GM21381 (cell line): ENCODE results near the gene OPN5.

Source experiments
- ATAC-seq: cut with Tn5 transposase; IDR thresholded peaks from one replicate; pipeline ENCODE4 v1.9.1; 2021; ENCODE audit warnings: mild to moderate bottlenecking, moderate library complexity; ENCODE audit not compliant: unreplicated experiment

Gene OPN5

GRCh38 chr6:47852727-47853126 lies 70.9 kb downstream of the OPN5 start:
- ATAC-seq, result no peak

DNA sequence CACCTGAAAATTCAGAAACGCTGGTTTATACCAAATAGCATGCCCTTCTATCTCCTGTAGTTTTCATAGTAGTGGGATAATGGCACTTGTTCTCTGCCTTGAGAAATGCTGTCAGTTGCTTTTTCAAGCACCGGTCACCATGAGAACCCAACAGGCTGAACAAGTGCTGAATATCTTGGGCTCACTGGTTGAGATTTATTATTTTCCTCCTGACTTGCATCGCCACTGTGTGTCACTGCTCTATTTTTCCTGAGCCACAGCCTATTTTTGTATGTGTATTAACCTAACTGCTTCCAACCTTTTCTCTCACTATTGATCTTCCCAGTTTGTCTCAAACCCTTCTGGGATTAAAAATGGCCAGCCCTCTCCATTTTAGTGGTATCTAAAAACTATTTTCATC lies 71.9 kb downstream of the OPN5 start:
- ATAC-seq, result no peak

DNA sequence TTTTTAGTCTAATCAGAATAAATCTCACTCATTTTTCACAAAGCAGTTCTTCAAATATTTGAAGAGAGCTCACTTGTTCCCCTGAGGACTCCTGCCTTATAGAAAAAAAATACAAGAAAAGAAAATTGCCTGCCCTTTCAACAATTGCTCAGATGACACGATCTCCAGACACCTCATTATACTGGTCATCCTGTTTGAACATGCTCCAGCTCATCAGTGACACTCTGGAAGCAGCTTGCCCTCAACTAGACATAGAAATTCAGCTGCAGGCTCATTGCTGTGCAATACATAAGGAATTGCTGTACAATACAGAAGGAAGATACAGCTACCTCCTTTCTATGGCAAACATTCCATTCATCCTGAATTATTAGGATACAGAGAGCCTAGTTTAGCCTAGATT lies 73.1 kb downstream of the OPN5 start:
- no peak for ATAC-seq

DNA sequence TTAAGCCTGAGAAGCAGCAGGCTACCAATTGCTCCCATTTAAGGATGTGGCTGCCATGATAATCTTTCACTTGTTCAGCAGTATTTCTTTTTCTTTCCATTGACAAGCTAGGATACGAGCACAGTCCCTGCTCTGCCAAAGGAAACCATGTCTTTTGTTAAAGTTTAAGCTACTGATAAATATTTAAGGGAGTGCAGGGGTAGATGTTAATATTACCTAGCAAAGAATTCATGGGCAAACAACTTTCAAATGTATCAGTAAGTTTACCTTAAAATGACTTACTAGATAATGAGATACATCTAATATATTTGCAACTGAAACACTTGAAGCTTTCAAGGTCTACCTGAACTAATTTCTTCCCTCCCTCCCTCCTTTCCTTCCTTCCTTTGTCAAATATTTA lies 77.3 kb downstream of the OPN5 start:
- no peak for ATAC-seq

DNA sequence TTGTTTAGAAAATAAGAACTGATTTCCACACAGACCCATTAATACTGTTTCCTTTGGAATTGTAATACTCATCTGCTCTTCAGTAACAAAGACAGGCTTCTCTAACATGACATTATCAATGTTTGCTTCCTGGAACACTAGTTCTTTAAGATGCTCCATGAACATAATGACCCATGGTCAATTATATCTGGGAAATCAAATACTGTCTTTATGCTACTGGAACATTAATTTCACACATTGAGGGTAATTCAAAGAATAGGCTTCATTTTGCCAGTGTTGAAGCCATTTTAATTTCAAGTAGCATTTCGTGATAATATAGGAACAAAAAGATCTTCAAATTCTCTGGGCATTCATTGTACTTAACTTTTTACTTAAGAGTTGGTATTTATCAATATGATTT lies 80.9 kb downstream of the OPN5 start:
- no peak for ATAC-seq

DNA sequence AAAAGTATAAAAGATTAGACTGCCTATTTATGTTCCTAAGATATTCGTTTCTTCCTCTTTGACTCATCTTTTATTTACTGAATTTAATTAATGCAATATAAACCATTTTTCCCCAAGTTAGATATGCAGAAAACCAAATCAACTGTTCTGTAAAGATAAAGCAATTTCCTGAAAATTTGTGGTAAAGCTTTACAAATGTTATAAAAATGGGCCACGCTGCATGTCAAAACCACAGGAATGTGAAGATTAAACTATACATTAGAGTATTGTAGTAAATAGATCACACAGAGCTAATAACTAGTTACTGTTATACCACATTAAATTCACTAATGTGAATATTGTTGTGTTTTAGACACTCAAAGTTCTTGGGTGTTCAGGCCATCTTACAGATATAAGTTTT lies 83.4 kb downstream of the OPN5 start:
- no peak for ATAC-seq

DNA sequence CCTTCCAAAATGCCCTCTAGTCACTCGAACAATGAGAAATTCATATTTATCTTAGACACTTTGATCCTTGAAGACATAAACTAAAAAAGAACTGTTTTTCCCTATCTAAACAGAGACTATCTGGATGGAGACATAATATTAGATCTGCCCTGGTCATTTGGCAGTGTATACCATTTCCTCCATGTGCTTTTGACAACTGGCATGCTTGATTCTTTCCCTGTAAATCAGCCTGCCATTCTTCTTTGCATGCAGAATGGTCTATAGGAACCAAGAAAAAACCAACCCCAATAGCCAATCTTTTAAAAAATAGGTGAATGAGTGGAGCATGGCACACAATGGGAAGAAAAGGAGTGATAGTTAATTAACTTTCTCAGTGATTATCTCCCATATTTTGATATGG lies 93.8 kb downstream of the OPN5 start:
- no peak for ATAC-seq
